K562 (cell line): ENCODE measurements around the gene PLCB3. TPM values are rescaled to one million over a fixed set of nuclear protein-coding genes. Genes with fewer than 3 reads are reported as not detected.

Source experiments
- ATAC-seq: fragments of 200-7000 bp; cut with Tn5 transposase; 3 replicates; pipeline ENCODE4 v1.9.1; 2020; ENCODE audit warnings: moderate library complexity
- BruUV-seq: library from RNA; stranded (reverse); fragments of 400-500 nt; replicated peaks from 2 replicates; lab custom pipeline; 2021; lab: Mats Ljungman, UMichigan
- CTCF ChIA-PET: fragments of 300-600 bp; formaldehyde crosslinking; extraction: SDS; loops from one replicate; lab custom pipeline; 2021; ENCODE audit warnings: low intra/inter-chr PET ratio; lab: Yijun Ruan, JAX
- POLR2A ChIA-PET: fragments of 300-600, 350-650 bp; sonication (Branson Sonifier 250); formaldehyde crosslinking; extraction: SDS; loops from one replicate; lab custom pipeline; 2021; ENCODE audit warnings: antibody characterized with exemption, inconsistent platforms; lab: Yijun Ruan, JAX
- DNase-seq, 4 experiments: peaks; one replicate each; pipeline versions ENCODE4 v3.0.0 to v3.0.0-alpha.2; 2011 to 2018; ENCODE audit warnings: low spot score in 3 of 4, mixed read lengths in 3 of 4; ENCODE audit errors: extremely low read depth in 1 of 4
- FAIRE-seq: peaks from 2 replicates; lab custom pipeline; 2011; peaks lifted over from hg19 to GRCh38; lab: Jason Lieb, UNC
- H2AFZ ChIP-seq: 2 replicates; pipeline ENCODE4 v1.6.0; 2011; ENCODE audit warnings: low read depth, low read length, control low read depth, inconsistent platforms
- H3K27ac ChIP-seq: fragments of 200-600 bp; 3 replicates; pipeline ENCODE4 v1.8.0; 2011; ENCODE audit warnings: low read depth, mild to moderate bottlenecking, control low read depth, inconsistent platforms, low read length, moderate library complexity, mixed read lengths; ENCODE audit errors: extremely low read depth
- H3K27me3 ChIP-seq, 2 experiments: fragments of 300-600 bp in 1 of 2; 2 replicates in 1 of 2; 3 replicates in 1 of 2; pipeline versions ENCODE4 v1.6.0 to v1.8.0; 2011; ENCODE audit warnings: inconsistent platforms in 2 of 2, low read length in 2 of 2, mild to moderate bottlenecking in 1 of 2, mixed read lengths in 1 of 2, moderate library complexity in 1 of 2; ENCODE audit not compliant: control insufficient read depth in 2 of 2, insufficient read depth in 2 of 2
- H3K36me3 ChIP-seq: fragments of 300-600 bp; 3 replicates; pipeline ENCODE4 v1.8.0; 2011; ENCODE audit warnings: mild to moderate bottlenecking, low read length, inconsistent platforms; ENCODE audit not compliant: control insufficient read depth, insufficient read depth
- H3K4me1 ChIP-seq, 2 experiments: fragments of 200-600 bp in 1 of 2; replicated peaks in 1 of 2; 2 replicates in 1 of 2; 3 replicates in 1 of 2; pipeline versions ENCODE4 v1.5.1 to v1.8.0; 2011; ENCODE audit warnings: inconsistent platforms in 2 of 2, low read length in 2 of 2, mild to moderate bottlenecking in 1 of 2, mixed read lengths in 1 of 2, moderate library complexity in 1 of 2; ENCODE audit not compliant: control insufficient read depth in 2 of 2, insufficient read depth in 2 of 2
- H3K4me2 ChIP-seq: 2 replicates; pipeline ENCODE4 v1.6.1; 2011; ENCODE audit warnings: low read length, control low read depth, inconsistent platforms, mixed read lengths; ENCODE audit not compliant: insufficient read depth
- H3K4me3 ChIP-seq: fragments of 200-600 bp; sonication (generic), shearing (Covaris generic); 2 replicates; pipeline ENCODE4 v1.5.1; 2016; ENCODE audit warnings: control low read depth, inconsistent platforms
- H3K79me2 ChIP-seq: fragments of 200-600 bp; 3 replicates; pipeline ENCODE4 v1.8.0; 2011; ENCODE audit warnings: low read length, inconsistent platforms; ENCODE audit not compliant: control insufficient read depth, insufficient read depth
- H3K9ac ChIP-seq, 2 experiments: 2 replicates each; pipeline versions ENCODE4 v1.6.0 to v1.6.1; 2011; ENCODE audit warnings: low read depth in 2 of 2, low read length in 2 of 2, control low read depth in 1 of 2, inconsistent platforms in 1 of 2, mild to moderate bottlenecking in 1 of 2, mixed read lengths in 1 of 2; ENCODE audit not compliant: insufficient read depth in 1 of 2
- H3K9me1 ChIP-seq: one replicate; pipeline ENCODE4 v1.6.0; 2011; ENCODE audit warnings: inconsistent platforms, mild to moderate bottlenecking, low read length, moderate library complexity; ENCODE audit not compliant: control insufficient read depth, insufficient read depth
- H3K9me3 ChIP-seq: replicated peaks from 2 replicates; pipeline ENCODE4 v1.5.1; 2011; ENCODE audit warnings: low read depth, low read length, inconsistent platforms; ENCODE audit not compliant: control insufficient read depth, insufficient read depth
- H4K20me1 ChIP-seq: replicated peaks from 2 replicates; pipeline ENCODE4 v1.6.1; 2011; ENCODE audit warnings: low read length, inconsistent platforms, mixed read lengths; ENCODE audit not compliant: control insufficient read depth, insufficient read depth
- RFX1 ChIP-seq: fragments of 450-650 bp; IDR thresholded peaks from 2 replicates; pipeline ENCODE4 v1.6.1; 2016; ENCODE audit warnings: mild to moderate bottlenecking, moderate library complexity
- WGBS: fragments of 100-300 bp; shearing (Covaris generic); methylation state at CpG from one replicate; pipeline ENCODE4 v1.1.6; 2016; ENCODE audit warnings: low coverage, mixed read lengths; ENCODE audit not compliant: insufficient coverage; ENCODE audit errors: missing lambda C conversion rate; 5-methylcytosine and 5-hydroxymethylcytosine counted together
- in situ Hi-C: fragments of 300-500 bp; cut with MboI; formaldehyde crosslinking; loops from 4 replicates; pipeline ENCODE4 v1.15.0; 2018; ENCODE audit warnings: inconsistent platforms, mixed read lengths
- intact Hi-C: fragments of 100-400 bp; cut with micrococcal nuclease; formaldehyde crosslinking; loops from 2 replicates; pipeline ENCODE4 v1.14.2; 2022
- polyA plus RNA-seq, 8 experiments: library from polyadenylated mRNA; depleted of rRNA in 4 of 8; stranded (reverse) in 5 of 8; unstranded in 3 of 8; fragments of >200 nt; fragmentation: Nextera tagmentation in 2 of 8; fragmentation: Illumina TruSeq in 1 of 8; extraction: Ambion mirVana in 2 of 8; extraction: Trizol in 1 of 8; gene quantifications; 2 replicates each; pipeline versions ENCODE4 v1.2.1 to v1.2.3, GENCODE V29; 2011 to 2014; ENCODE audit warnings: inconsistent platforms in 1 of 8, missing spikeins in 1 of 8
- total RNA-seq, 7 experiments: library from RNA; depleted of rRNA in 6 of 7; stranded (reverse); fragments of >200 nt in 6 of 7; fragmentation: Illumina TruSeq in 2 of 7; extraction: Trizol in 2 of 7; gene quantifications; 2 replicates each; pipeline versions ENCODE4 v1.2.1 to v1.2.3, GENCODE V29; 2011 to 2021; ENCODE audit warnings: low replicate concordance in 1 of 7
- TF ChIP-seq, protein P1 (sequence below): fragments of 450-650 bp; IDR thresholded peaks from one replicate; pipeline ENCODE4 v1.6.1; 2018; ENCODE audit warnings: mild to moderate bottlenecking, moderate library complexity; ENCODE audit not compliant: partially characterized antibody

PLCB3 gene
- total and polyA plus RNA-seq, 9 of the 15 experiments (the other 6 are each of a cell fraction or from before 2014, with no cell fraction given), result 0.31 to 44.8 (median 14.6) TPM

- H3K4me3 ChIP-seq, result no peak overlapping the region
- intact Hi-C loops (no loop called here), in situ Hi-C loops (no loop called here)
- ChIA-PET CTCF (no interaction called here), POLR2A (no interaction called here)
- WGBS, result 96% methylated on average over 14 of the region's 15 CpGs
- no peaks in the 10 kb centered on the region for H3K9me1 ChIP-seq
- H3K9me3 ChIP-seq, result no peaks in the 10 kb centered on the region
- TF ChIP-seq RFX1, result peak; percentile 53; the same call in 1 of the 2 replicates
- TF ChIP-seq, protein P1, sequence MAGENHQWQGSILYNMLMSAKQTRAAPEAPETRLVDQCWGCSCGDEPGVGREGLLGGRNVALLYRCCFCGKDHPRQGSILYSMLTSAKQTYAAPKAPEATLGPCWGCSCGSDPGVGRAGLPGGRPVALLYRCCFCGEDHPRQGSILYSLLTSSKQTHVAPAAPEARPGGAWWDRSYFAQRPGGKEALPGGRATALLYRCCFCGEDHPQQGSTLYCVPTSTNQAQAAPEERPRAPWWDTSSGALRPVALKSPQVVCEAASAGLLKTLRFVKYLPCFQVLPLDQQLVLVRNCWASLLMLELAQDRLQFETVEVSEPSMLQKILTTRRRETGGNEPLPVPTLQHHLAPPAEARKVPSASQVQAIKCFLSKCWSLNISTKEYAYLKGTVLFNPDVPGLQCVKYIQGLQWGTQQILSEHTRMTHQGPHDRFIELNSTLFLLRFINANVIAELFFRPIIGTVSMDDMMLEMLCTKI, result no peak
- peaks cover 17 to 43% of the 10 kb centered on the region in 2 experiments for H3K4me1 ChIP-seq
- no peak overlapping the region for H3K4me2 ChIP-seq
- peak overlapping the region in 1 of 2 experiments; percentile 81; a peak in 2 of 4 replicates for H3K9ac ChIP-seq
- no peak for DNase-seq
- H2AFZ ChIP-seq, result no peak overlapping the region
- no peaks in the 10 kb centered on the region for H3K27me3 ChIP-seq
- peaks cover 31% of the 10 kb centered on the region; the same call in 2 of the 3 replicates for H3K36me3 ChIP-seq
- no peak for ATAC-seq
- FAIRE-seq, result no peak
- no peaks in the 10 kb centered on the region for H4K20me1 ChIP-seq
- H3K79me2 ChIP-seq, result peaks cover 35% of the 10 kb centered on the region
- no TSS peak for BruUV-seq
- no peak overlapping the region; the same call in 2 of the 3 replicates for H3K27ac ChIP-seq
Observed at GRCh38 chr11:64275031-64275800, 23.9 kb downstream of the PLCB3 start.
